Mucosa of rectum (tissue), 2 donors: ENCODE measurements around the gene POLN.

ENCODE experiments used
- H3K27ac ChIP-seq, 2 donors: one replicate each; pipeline ENCODE4 v1.7.0; 2013; ENCODE audit warnings: inconsistent platforms in 2 of 2, low read depth in 2 of 2, low read length in 2 of 2
- H3K27me3 ChIP-seq, 2 donors: one replicate each; pipeline ENCODE4 v1.7.0; 2013; ENCODE audit warnings: low read length in 2 of 2; ENCODE audit not compliant: control insufficient read depth in 2 of 2, insufficient read depth in 2 of 2
- H3K36me3 ChIP-seq, 2 donors: one replicate each; pipeline ENCODE4 v1.7.0; 2013; ENCODE audit warnings: low read length in 2 of 2; ENCODE audit not compliant: control insufficient read depth in 2 of 2, insufficient read depth in 2 of 2
- H3K4me1 ChIP-seq, 2 donors: one replicate each; pipeline ENCODE4 v1.7.0; 2013; ENCODE audit warnings: low read length in 2 of 2, mild to moderate bottlenecking in 1 of 2; ENCODE audit not compliant: control insufficient read depth in 2 of 2, insufficient read depth in 2 of 2
- H3K4me3 ChIP-seq, 2 donors: one replicate each; pipeline ENCODE4 v1.7.0; 2013; ENCODE audit warnings: low read length in 2 of 2
- H3K9ac ChIP-seq, 2 donors: one replicate each; pipeline ENCODE4 v1.7.0; 2013; ENCODE audit warnings: low read length in 2 of 2, low read depth in 1 of 2, mild to moderate bottlenecking in 1 of 2
- H3K9me3 ChIP-seq, 2 donors: one replicate each; pipeline ENCODE4 v1.7.0; 2013; ENCODE audit warnings: low read length in 2 of 2; ENCODE audit not compliant: control insufficient read depth in 2 of 2
- donor health status: healthy.
- donor health status: Normal muscosa, but diverticular disease.

POLN gene

GRCh38 chr4:2095236-2096072, 146.5 kb downstream of the POLN start:
- no peak overlapping the region for H3K4me3 ChIP-seq
- H3K9ac ChIP-seq = no peak overlapping the region
- H3K36me3 ChIP-seq = no peaks in the 10 kb centered on the region
- H3K27me3 ChIP-seq = no peaks in the 10 kb centered on the region
- no peaks in the 10 kb centered on the region for H3K4me1 ChIP-seq
- no peaks in the 10 kb centered on the region for H3K9me3 ChIP-seq
- no peak overlapping the region for H3K27ac ChIP-seq

DNA sequence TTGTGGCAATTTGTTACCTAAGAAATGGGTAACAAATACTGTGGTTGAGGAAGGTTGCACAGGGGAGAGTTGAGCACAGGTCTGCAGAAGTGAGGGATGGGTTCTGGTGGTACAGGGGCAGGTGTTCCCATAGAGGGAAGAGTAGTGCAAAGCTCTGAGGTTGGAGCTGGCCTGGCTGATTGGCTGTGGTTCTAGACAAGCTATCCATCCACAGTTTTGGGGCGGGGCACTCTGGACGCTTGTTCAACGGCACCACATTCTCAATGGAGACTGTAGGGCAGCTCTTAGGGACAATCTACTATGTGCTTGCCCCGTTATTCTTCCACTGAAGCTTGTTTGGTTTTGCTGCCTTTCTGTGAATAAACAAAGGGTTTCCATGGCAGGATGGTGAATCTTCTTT, 147.4 kb downstream of the POLN start:
- H3K9me3 ChIP-seq = no peaks in the 10 kb centered on the region
- no peaks in the 10 kb centered on the region for H3K27me3 ChIP-seq
- H3K9ac ChIP-seq = no peak overlapping the region
- H3K27ac ChIP-seq = no peak overlapping the region
- no peaks in the 10 kb centered on the region for H3K4me1 ChIP-seq
- H3K36me3 ChIP-seq = no peaks in the 10 kb centered on the region
- H3K4me3 ChIP-seq = no peak overlapping the region

- H3K9me3 ChIP-seq = no peaks in the 10 kb centered on the region
- H3K4me1 ChIP-seq = no peaks in the 10 kb centered on the region
- H3K27me3 ChIP-seq = no peaks in the 10 kb centered on the region
- no peak overlapping the region for H3K9ac ChIP-seq
- no peak overlapping the region for H3K27ac ChIP-seq
- H3K4me3 ChIP-seq = no peak overlapping the region
- no peaks in the 10 kb centered on the region for H3K36me3 ChIP-seq
These were observed 148.7 kb downstream of the POLN start for GRCh38 chr4:2093265-2093664.

- Histone ChIP-seq H3K4me3 (no peak overlapping the region), H3K4me1 (no peaks in the 10 kb centered on the region), H3K9ac (no peak overlapping the region), H3K27ac (no peak overlapping the region), H3K36me3 (no peaks in the 10 kb centered on the region), H3K9me3 (no peaks in the 10 kb centered on the region), H3K27me3 (no peaks in the 10 kb centered on the region)
These were observed 149.3 kb downstream of the POLN start for GRCh38 chr4:2092669-2093053.

- H3K9ac ChIP-seq = no peak overlapping the region
- H3K4me3 ChIP-seq = no peak overlapping the region
These were observed 149.8 kb downstream of the POLN start for GRCh38 chr4:2091990-2092668.

GRCh38 chr4:2090642-2091041, 151.3 kb downstream of the POLN start:
- no peak overlapping the region for H3K9ac ChIP-seq
- H3K4me3 ChIP-seq = no peak overlapping the region
- no peaks in the 10 kb centered on the region for H3K4me1 ChIP-seq
- H3K27me3 ChIP-seq = no peaks in the 10 kb centered on the region
- H3K9me3 ChIP-seq = no peaks in the 10 kb centered on the region
- H3K36me3 ChIP-seq = no peaks in the 10 kb centered on the region
- no peak overlapping the region for H3K27ac ChIP-seq

More at GRCh38 chr4:2091990-2092668, 149.8 kb downstream of the POLN start:
- Histone ChIP-seq H3K9me3 (no peaks in the 10 kb centered on the region), H3K27ac (no peak overlapping the region), H3K36me3 (no peaks in the 10 kb centered on the region), H3K4me1 (no peaks in the 10 kb centered on the region), H3K27me3 (no peaks in the 10 kb centered on the region)

DNA sequence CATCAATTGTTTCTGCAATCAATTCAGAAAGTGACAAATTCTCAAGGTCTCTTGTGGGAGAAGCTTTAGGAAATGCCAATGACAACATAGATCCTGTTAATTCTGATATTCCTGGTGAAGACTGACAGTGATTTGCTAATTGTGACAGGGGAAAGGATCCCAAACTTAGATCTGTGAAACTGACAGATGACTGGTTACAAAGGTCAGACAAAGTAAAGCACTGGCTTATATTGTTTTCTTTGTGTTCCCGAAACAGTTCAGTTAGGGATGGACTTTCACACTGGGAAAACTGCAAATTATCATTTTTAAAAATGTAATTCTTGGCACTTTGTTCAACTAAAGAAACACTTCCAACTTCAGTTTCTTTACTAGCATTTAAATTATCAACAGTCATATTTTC, 152.7 kb downstream of the POLN start:
- Histone ChIP-seq H3K9ac (no peak overlapping the region), H3K4me1 (no peaks in the 10 kb centered on the region), H3K9me3 (no peaks in the 10 kb centered on the region), H3K36me3 (no peaks in the 10 kb centered on the region), H3K4me3 (no peak overlapping the region), H3K27me3 (no peaks in the 10 kb centered on the region), H3K27ac (no peak overlapping the region)

GRCh38 chr4:2087170-2087569, 154.8 kb downstream of the POLN start:
- H3K36me3 ChIP-seq = no peaks in the 10 kb centered on the region
- no peak overlapping the region for H3K4me3 ChIP-seq
- H3K27ac ChIP-seq = no peak overlapping the region
- H3K27me3 ChIP-seq = no peaks in the 10 kb centered on the region
- no peaks in the 10 kb centered on the region for H3K4me1 ChIP-seq
- no peak overlapping the region for H3K9ac ChIP-seq
- no peaks in the 10 kb centered on the region for H3K9me3 ChIP-seq

DNA sequence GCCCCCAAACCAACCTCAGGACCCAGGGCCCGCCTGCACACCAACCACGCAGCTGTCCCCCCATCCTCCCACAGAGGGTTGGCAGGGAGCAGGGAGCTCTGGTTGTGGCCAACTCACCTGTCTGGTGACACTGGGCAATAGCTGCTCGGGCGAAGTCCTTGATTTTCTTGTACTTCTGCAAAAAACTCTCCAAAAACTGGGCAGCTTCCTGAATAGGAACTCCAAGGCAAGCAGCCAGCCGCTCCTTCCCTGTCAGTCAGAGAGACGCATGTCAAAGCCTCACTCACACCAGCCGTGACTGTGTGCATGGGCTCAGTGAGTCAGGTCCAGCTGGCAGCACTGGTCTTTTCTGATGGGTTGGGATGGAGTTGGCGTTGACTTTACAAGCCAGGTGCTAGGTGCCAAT, 156.4 kb downstream of the POLN start:
- Histone ChIP-seq H3K4me1 (no peaks in the 10 kb centered on the region), H3K27me3 (no peaks in the 10 kb centered on the region), H3K36me3 (no peaks in the 10 kb centered on the region), H3K27ac (no peak overlapping the region), H3K9me3 (no peaks in the 10 kb centered on the region), H3K9ac (no peak overlapping the region), H3K4me3 (no peak overlapping the region)

GRCh38 chr4:2084316-2084715, 157.6 kb downstream of the POLN start:
- Histone ChIP-seq H3K9ac (no peak overlapping the region), H3K27me3 (no peaks in the 10 kb centered on the region), H3K4me3 (no peak overlapping the region)

More at GRCh38 chr4:2084316-2084715, 157.6 kb downstream of the POLN start:
- no peak overlapping the region for H3K27ac ChIP-seq
- no peaks in the 10 kb centered on the region for H3K36me3 ChIP-seq
- no peaks in the 10 kb centered on the region for H3K9me3 ChIP-seq
- no peaks in the 10 kb centered on the region for H3K4me1 ChIP-seq
